HG03175 (cell line): ENCODE measurements around the gene C10orf53.

Experiments used
- ATAC-seq: cut with Tn5 transposase; IDR thresholded peaks from one replicate; pipeline ENCODE4 v1.9.1; 2021; ENCODE audit warnings: mild to moderate bottlenecking, moderate library complexity; ENCODE audit not compliant: unreplicated experiment

Gene C10orf53

DNA sequence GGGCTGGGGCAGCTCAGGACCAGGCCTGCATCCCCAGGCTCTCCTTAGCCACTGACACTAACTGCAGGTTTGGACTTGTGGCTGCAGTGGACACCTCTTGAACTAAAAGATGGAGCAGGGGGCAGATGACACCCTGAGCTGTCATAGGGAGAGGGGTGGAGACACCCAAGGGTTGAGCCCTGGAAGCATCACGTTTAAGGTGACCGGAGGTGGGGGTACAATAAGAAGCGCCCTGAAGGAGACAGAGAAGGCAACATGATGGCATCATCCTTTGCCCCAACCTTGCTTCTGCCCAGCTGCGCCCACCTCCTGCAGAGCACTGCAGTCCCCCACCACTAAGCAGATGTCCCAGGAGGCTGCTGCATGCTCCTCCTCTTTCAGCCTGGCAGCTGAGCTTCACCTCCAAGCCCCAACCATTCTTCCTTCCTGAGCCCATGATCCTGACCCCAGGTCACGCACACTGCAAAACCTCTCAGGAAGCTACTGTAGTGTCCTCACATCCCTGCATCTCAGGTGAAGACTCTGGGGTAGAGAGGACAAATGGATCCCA, 57.2 kb downstream of the C10orf53 start:
- ATAC-seq, result no peak

DNA sequence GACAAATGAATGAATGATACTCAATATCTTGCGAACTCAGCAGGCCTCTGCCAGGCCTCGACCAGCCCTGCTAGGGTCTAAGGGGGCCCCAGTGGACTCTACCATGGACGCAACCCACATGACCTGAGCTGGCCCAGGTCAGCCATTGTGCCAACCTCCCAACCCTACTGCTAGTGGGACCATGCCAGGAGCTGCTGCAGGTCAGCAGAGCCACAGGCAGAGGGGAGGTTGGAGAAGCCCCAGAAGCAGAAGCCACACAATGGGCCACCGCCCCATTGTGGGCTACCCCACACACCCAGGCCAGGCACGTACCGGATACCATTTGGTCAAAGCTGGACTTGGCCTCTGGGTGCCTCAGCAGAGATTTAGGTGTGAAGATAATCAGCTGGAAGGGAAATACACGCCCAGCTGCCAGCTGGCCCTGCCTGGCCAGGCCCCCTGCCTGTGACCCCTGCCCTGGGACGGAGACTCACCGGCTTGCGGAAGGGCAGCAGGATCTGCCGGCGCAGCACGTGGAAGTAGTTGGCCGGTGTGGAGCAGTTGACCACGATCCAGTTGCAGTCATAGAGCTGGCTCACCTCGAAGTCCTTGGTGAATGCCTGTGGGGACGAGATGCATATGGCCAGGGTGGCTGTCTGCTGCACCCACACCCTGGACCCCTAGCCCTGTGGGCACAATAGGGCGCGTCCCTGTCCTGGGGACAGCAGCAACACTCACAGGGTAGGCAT, 58.2 kb downstream of the C10orf53 start:
- no peak for ATAC-seq

GRCh38 chr10:49738616-49739360, 59.3 kb downstream of the C10orf53 start:
- ATAC-seq, result no peak

GRCh38 chr10:49739426-49739825, 60.0 kb downstream of the C10orf53 start:
- no peak for ATAC-seq

DNA sequence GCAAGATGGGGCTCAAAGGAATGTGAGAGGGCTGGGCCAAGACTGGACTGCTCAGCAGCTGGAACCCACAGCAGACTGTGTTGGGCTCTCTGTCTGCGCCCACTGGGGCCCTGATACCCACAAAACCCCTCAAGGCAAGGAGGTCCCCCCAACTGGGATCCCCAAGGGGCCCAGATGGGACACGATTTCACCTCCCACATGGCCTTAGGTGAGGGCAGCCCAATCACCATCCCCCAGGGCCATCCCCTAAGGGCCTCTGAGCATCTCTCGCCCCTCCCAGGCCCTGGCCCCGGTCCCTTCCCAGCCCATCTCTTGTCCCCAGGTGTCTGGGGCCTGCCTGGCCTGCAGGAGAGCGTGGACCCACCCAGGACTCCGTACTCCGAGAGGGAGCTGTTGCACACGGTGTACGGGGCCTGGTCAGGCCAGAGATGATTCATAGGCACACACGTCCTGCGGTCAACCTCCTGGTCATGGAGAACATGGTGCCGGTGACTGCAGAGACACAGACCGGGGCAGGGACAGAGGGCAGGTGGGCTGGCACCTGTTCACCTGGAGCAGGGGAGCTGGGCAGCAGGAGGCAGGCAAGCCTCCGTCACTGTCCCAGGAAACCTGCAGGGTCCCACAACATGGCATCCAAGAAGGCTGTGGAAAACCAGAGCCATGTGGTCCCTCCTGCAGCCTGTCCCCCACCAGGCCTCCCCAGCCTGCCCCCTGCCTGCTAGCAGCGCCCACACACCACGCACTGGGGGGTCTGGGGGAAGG, 61.1 kb downstream of the C10orf53 start:
- no peak for ATAC-seq

DNA sequence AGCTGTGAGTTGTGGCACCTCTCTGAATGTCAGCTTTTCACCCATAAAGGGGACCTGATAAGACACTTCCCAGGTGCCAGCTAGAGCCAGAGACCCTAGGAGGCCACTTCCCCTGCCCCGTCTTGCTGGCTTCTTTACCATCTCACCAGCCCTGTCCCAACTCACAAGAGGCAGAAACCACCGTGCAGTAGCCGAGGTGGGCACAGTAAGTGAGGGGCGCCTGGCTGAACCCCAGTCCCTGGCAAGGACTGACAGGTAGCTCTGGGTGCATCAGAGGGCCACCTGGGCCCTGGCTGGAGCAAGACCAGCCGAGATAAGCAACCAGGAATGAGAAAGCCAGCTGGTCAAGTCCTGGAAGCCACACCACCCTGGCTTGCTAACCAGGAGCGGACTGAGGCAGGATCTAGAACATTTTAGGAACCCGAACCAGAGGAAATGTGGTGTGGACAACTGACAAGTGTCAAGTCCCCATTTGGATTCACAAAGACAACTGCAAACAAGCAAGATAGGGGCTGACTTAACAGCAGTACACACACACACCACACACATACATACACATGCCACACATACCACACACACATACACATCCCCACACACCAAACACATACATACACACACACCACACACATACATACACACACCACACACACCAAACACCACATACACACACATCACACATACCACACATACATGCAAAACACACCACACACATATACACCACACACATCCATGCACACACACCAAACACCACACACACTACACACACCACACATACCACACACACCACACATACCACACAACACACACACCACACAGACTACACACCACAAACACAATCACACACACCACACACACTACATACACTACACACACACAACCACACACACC, 61.9 kb downstream of the C10orf53 start:
- ATAC-seq, result no peak

DNA sequence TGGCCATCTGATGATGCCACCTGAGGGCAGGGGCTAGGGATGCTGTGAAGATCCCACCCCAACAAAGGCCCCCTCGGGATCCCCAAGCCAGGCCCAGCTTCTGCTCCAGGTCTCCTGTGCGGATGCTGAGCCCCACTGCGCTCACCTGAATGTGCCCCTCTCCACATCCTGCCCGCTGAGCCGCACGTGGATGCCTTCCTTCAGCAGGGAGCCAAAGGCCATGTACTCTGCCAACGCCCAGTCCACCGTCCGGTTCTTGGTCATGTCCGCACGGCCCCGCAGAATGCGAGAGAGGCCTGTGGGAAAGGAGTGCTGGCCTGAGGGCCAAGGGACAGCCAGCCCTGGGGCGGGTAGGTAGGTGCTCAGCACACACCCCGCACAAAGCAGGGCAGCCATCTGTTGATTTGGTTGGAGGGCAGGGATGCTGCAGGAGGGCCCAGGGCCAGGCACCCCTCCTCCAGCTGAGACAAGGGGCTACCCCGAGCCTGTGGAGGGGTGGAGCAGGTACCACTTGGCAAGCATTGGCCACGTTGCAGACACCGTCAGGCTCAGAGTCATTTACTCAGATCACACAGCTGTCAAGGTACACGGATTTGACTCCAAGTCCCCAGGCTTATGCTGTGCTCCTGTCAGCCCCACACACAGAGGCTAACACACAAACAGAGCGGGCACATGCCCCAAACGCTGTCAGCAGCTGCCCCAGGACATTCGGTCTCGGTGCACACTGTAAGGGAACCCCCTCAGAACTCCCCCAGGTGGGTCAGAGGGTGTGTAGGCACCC, 63.4 kb downstream of the C10orf53 start:
- ATAC-seq, result no peak

GRCh38 chr10:49743464-49744075, 64.1 kb downstream of the C10orf53 start:
- no peak for ATAC-seq

- no peak for ATAC-seq
Observed at GRCh38 chr10:49744091-49744685, 64.7 kb downstream of the C10orf53 start.

DNA sequence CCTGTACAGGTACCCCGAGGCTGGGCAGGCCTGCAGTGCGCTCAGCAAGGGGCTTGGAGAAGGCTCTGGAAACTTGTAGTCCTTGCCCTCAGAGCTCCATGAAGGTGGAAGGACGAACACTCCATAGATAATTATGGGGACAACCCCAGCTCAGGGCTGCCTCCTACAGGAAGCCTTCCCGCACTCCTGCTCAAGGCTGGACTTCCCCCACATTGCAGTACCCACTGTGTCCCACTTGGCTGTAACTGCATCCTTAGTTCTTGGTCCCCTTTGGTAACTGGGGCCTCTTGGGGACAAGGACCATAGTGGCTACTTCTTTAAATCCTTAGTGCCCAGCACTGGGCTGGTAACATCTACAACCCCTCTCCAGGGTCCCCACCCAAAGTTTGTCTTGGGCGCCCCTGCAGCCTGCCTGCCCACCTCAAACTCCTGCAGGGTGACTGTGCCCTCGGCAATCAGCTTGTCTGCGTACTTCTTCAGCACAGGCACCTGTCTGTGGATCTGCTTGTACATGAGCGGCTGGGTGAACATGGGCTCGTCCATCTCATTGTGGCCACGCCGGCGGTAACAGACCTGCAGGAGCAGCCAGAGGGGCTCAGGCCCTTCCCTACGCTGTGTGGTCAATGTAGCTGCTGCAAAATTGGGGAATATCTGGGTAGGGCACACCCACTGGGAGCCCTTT, 65.6 kb downstream of the C10orf53 start:
- ATAC-seq, result no peak

GRCh38 chr10:49745756-49746155, 66.3 kb downstream of the C10orf53 start:
- no peak for ATAC-seq

GRCh38 chr10:49746626-49747302, 67.3 kb downstream of the C10orf53 start:
- ATAC-seq, result no peak
